Measurements from ENCODE around the gene EDNRB. TPM values are rescaled to one million over a fixed set of nuclear protein-coding genes. Genes with fewer than 3 reads are reported as not detected.
A peak's percentile ranks its signal among the peaks of the same experiment; 100 is the strongest.

Gene EDNRB
- total RNA-seq, 1 experiment from 2014 or later, result 55.8 TPM

- TF ChIP-seq HMGXB4 (CRISPR knock-in tag; IDR thresholded peaks at IDR 0.05), result no peak
- no peak for TF ChIP-seq ERG (CRISPR knock-in tag; IDR thresholded peaks at IDR 0.05)
- no peak for TF ChIP-seq ZNF423 (CRISPR knock-in tag; IDR thresholded peaks at IDR 0.05)
- no peak for TF ChIP-seq CREB1 (CRISPR knock-in tag; IDR thresholded peaks at IDR 0.05)
- no peak for TF ChIP-seq ZNF219 (CRISPR knock-in tag; IDR thresholded peaks at IDR 0.05; ENCODE audit: borderline replicate concordance)
- TF ChIP-seq SOX15 (CRISPR knock-in tag; IDR thresholded peaks at IDR 0.05), result no peak
- no peak for TF ChIP-seq NFE2L1 (CRISPR knock-in tag; IDR thresholded peaks at IDR 0.05)
- no peak for TF ChIP-seq CDX4 (CRISPR knock-in tag; IDR thresholded peaks at IDR 0.05; ENCODE audit: borderline replicate concordance)
- TF ChIP-seq PRRX2 (CRISPR knock-in tag; IDR thresholded peaks at IDR 0.05), result no peak
- TF ChIP-seq TEAD1 (CRISPR knock-in tag; IDR thresholded peaks at IDR 0.05), result peak; percentile 82; the same call in 1 of the 2 replicates
- TF ChIP-seq ZSCAN18 (CRISPR knock-in tag; IDR thresholded peaks at IDR 0.05), result no peak
- TF ChIP-seq ETV6 (CRISPR knock-in tag; IDR thresholded peaks at IDR 0.05), result 0 out of 2 replicates have a peak, but pooled peaks have one; percentile 26
- no peak for TF ChIP-seq TEAD4 (CRISPR knock-in tag; IDR thresholded peaks at IDR 0.05)
- TF ChIP-seq OVOL2 (CRISPR knock-in tag; IDR thresholded peaks at IDR 0.05; ENCODE audit: borderline replicate concordance), result no peak
- no peak for TF ChIP-seq NR2C2 (CRISPR knock-in tag; IDR thresholded peaks at IDR 0.05)
- TF ChIP-seq CTCF (IDR thresholded peaks at IDR 0.05), result no peak
- no peak; the same call in 1 of the 2 replicates for TF ChIP-seq JAZF1 (CRISPR knock-in tag; IDR thresholded peaks at IDR 0.05)
- TF ChIP-seq FOXJ3 (CRISPR knock-in tag; IDR thresholded peaks at IDR 0.05; ENCODE audit: borderline replicate concordance), result 0 out of 2 replicates have a peak, but pooled peaks have one; percentile 65
- peak; percentile 99 for TF ChIP-seq ZMAT4 (CRISPR knock-in tag; IDR thresholded peaks at IDR 0.05)
- peak; percentile 77; the same call in 1 of the 2 replicates for TF ChIP-seq ZNF425 (CRISPR knock-in tag; conservative IDR thresholded peaks at IDR 0.05)
- peak; percentile 26; the same call in 1 of the 2 replicates for TF ChIP-seq FOXP4 (CRISPR knock-in tag; IDR thresholded peaks at IDR 0.05)
- TF ChIP-seq AFF4 (CRISPR knock-in tag; IDR thresholded peaks at IDR 0.05; ENCODE audit: borderline replicate concordance), result peak; percentile 70; the same call in 1 of the 2 replicates
- TF ChIP-seq USF1 (CRISPR knock-in tag; IDR thresholded peaks at IDR 0.05), result no peak
These were observed 64.9 kb downstream of the EDNRB start (continued) for GRCh38 chr13:77853703-77854102.

All from WTC11 (cell line).